ENCODE data around the gene PTPRN2.

- TF ChIP-seq CTCF (IDR thresholded peaks at IDR 0.05) (no peak), POLR2A (IDR thresholded peaks at IDR 0.05) (no peak)
These were observed 214.0 kb downstream of the PTPRN2 start for GRCh38 chr7:158373476-158374133.
